NB4 (cell line): ENCODE results near the gene NBEAL2.

Source experiments
- POLR2A ChIP-seq: IDR thresholded peaks from 2 replicates; pipeline ENCODE4 v1.6.1; 2011; ENCODE audit warnings: mild to moderate bottlenecking; ENCODE audit not compliant: insufficient read length; ENCODE audit errors: extremely low read depth
- TF ChIP-seq, protein P1 (sequence below): IDR thresholded peaks from one replicate; pipeline ENCODE4 v1.5.1; 2012; ENCODE audit warnings: low read depth, low read length

DNA sequence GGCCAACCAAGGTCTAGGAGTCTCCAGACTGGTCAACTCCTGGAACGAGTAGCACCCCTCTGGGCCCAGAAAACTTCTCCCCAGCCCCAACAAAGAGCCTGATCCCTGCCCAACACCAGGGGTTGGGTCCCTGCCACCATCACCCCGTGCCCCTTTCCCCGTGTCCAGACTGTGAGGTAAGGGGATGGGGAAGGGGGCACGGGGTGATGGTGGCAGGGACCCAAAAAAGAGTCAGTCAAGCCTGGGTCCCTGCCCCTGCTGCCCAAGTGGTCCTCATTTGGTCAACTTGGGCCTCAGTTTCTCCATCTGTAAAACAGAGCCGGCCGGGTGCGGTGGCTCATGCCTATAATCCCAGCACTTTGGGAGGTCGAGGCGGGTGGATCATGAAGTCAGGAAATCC lies 1.1 kb upstream of the NBEAL2 start:
- TF ChIP-seq, protein P1, sequence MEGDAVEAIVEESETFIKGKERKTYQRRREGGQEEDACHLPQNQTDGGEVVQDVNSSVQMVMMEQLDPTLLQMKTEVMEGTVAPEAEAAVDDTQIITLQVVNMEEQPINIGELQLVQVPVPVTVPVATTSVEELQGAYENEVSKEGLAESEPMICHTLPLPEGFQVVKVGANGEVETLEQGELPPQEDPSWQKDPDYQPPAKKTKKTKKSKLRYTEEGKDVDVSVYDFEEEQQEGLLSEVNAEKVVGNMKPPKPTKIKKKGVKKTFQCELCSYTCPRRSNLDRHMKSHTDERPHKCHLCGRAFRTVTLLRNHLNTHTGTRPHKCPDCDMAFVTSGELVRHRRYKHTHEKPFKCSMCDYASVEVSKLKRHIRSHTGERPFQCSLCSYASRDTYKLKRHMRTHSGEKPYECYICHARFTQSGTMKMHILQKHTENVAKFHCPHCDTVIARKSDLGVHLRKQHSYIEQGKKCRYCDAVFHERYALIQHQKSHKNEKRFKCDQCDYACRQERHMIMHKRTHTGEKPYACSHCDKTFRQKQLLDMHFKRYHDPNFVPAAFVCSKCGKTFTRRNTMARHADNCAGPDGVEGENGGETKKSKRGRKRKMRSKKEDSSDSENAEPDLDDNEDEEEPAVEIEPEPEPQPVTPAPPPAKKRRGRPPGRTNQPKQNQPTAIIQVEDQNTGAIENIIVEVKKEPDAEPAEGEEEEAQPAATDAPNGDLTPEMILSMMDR = no peak
- no peak for TF ChIP-seq POLR2A
